ENCODE data around the gene UBP1.
A peak's percentile ranks its signal among the peaks of the same experiment; 100 is the strongest.
"Not testable (repeated sequence)": the region's sequence is repeated elsewhere in the genome, so short reads cannot be mapped to it uniquely, and the experiment has no call there.

UBP1 gene

GRCh38 chr3:33388374-33389100, 51.7 kb downstream of the UBP1 start:
- no peak for DNase-seq

- DNase-seq, result no peak
Observed at GRCh38 chr3:33386631-33387030, 53.6 kb downstream of the UBP1 start.

- peak; percentile 10 for DNase-seq
Observed at GRCh38 chr3:33385423-33385822, 54.8 kb downstream of the UBP1 start.

- DNase-seq, result no peak
Observed at GRCh38 chr3:33383951-33384350, 56.3 kb downstream of the UBP1 start.

GRCh38 chr3:33380653-33381052, 59.6 kb downstream of the UBP1 start:
- no peak for DNase-seq

GRCh38 chr3:33377931-33378330, 62.3 kb downstream of the UBP1 start:
- DNase-seq, result no peak

- no peak for DNase-seq
Observed at GRCh38 chr3:33377489-33377888, 62.7 kb downstream of the UBP1 start.

GRCh38 chr3:33373082-33373437, 67.1 kb downstream of the UBP1 start:
- no peak for DNase-seq

- peak; percentile 11 for DNase-seq
Observed at GRCh38 chr3:33372218-33373081, 67.8 kb downstream of the UBP1 start.

GRCh38 chr3:33364531-33365128, 75.6 kb downstream of the UBP1 start:
- DNase-seq, result no peak

GRCh38 chr3:33364060-33364459, 76.1 kb downstream of the UBP1 start:
- DNase-seq, result no peak

- no peak for DNase-seq
Observed at GRCh38 chr3:33363113-33363800, 76.9 kb downstream of the UBP1 start.

GRCh38 chr3:33360136-33360825, 79.9 kb downstream of the UBP1 start:
- no peak for DNase-seq

GRCh38 chr3:33358172-33358781, 81.9 kb downstream of the UBP1 start:
- no peak for DNase-seq

GRCh38 chr3:33355611-33356010, 84.6 kb downstream of the UBP1 start:
- no peak for DNase-seq

GRCh38 chr3:33339758-33340157, 100.4 kb downstream of the UBP1 start:
- DNase-seq, result no peak

GRCh38 chr3:33338936-33339465, 101.2 kb downstream of the UBP1 start:
- not testable (repeated sequence) for DNase-seq
